ENCODE measurements around the gene CARD10. TPM values are rescaled to one million over a fixed set of nuclear protein-coding genes. Genes with fewer than 3 reads are reported as not detected.

The CARD10 gene
- total and polyA plus RNA-seq, 2 of the 13 experiments (the other 11 are each of a cell fraction or from before 2014, with no cell fraction given), result 35.2 to 55.8 TPM

- TF ChIP-seq STAT6 (CRISPR knock-in tag; IDR thresholded peaks at IDR 0.05; ENCODE audit: borderline replicate concordance) (no peak), EED (CRISPR knock-in tag; IDR thresholded peaks at IDR 0.05) (no peak), THRA (CRISPR knock-in tag; IDR thresholded peaks at IDR 0.05; ENCODE audit: borderline replicate concordance) (0 out of 2 replicates have a peak, but pooled peaks have one; percentile 5), RAD51 (IDR thresholded peaks at IDR 0.05; ENCODE audit: borderline replicate concordance) (no peak), DMAP1 (CRISPR knock-in tag; IDR thresholded peaks at IDR 0.05) (no peak; the same call in 1 of the 2 replicates), IRF1 (CRISPR knock-in tag; IDR thresholded peaks at IDR 0.05; ENCODE audit: low read depth) (no peak), ZNF383 (CRISPR knock-in tag; IDR thresholded peaks at IDR 0.05; ENCODE audit: borderline replicate concordance) (no peak), BCLAF1 (IDR thresholded peaks at IDR 0.05) (no peak), RBM39 (IDR thresholded peaks at IDR 0.05; ENCODE audit: low read depth, low read length, poor library complexity, severe bottlenecking) (no peak), ZFP90 (CRISPR knock-in tag; IDR thresholded peaks at IDR 0.05; ENCODE audit: borderline replicate concordance) (no peak), ZNF672 (CRISPR knock-in tag; IDR thresholded peaks at IDR 0.05) (no peak), GABPB1 (CRISPR knock-in tag; IDR thresholded peaks at IDR 0.05) (no peak), ZNF292 (CRISPR knock-in tag; IDR thresholded peaks at IDR 0.05; ENCODE audit: borderline replicate concordance, low read depth) (no peak), ZNF337 (CRISPR knock-in tag; IDR thresholded peaks at IDR 0.05; ENCODE audit: borderline replicate concordance, low read depth) (0 out of 2 replicates have a peak, but pooled peaks have one; percentile 53), TAF15 (IDR thresholded peaks at IDR 0.05; ENCODE audit: low read depth, low read length, poor library complexity, severe bottlenecking) (no peak), XBP1 (CRISPR knock-in tag; IDR thresholded peaks at IDR 0.05) (no peak), NCOR1 (IDR thresholded peaks at IDR 0.05; ENCODE audit: borderline replicate concordance, low read length) (peak; percentile 64; the same call in 1 of the 2 replicates), ZNF333 (CRISPR knock-in tag; IDR thresholded peaks at IDR 0.05; ENCODE audit: borderline replicate concordance) (no peak), KDM5B (CRISPR knock-in tag; IDR thresholded peaks at IDR 0.05; ENCODE audit: borderline replicate concordance) (no peak), ZNF580 (CRISPR knock-in tag; IDR thresholded peaks at IDR 0.05; ENCODE audit: borderline replicate concordance, low read depth) (no peak), ZNF3 (CRISPR knock-in tag; IDR thresholded peaks at IDR 0.05) (no peak)
Measured at GRCh38 chr22:37563153-37564081, 44.2 kb upstream of the CARD10 start (continued).

Data from HepG2 (cell line).